ENCODE results near the gene TM6SF1.

The TM6SF1 gene

GRCh38 chr15:83160741-83161140 lies 53.3 kb downstream of the TM6SF1 start:
- H2AK5ac ChIP-seq (ENCODE audit: low read length) = no peak overlapping the region
- H3K18ac ChIP-seq (ENCODE audit: low read length) = no peak overlapping the region
- no peak overlapping the region for H4K8ac ChIP-seq (ENCODE audit: low read depth, low read length)
- H2BK120ac ChIP-seq (ENCODE audit: low read depth, low read length) = no peak overlapping the region
- peaks cover 6% of the 10 kb centered on the region for H3K79me2 ChIP-seq (ENCODE audit: control insufficient read depth, insufficient read depth, low read length)
- no peak overlapping the region for H3K23ac ChIP-seq (ENCODE audit: low read length)
- no peak overlapping the region for H2BK15ac ChIP-seq (replicated peaks; ENCODE audit: low read depth)
- no peak overlapping the region for H3K4ac ChIP-seq (ENCODE audit: low read depth, low read length)
- H3K27me3 ChIP-seq (ENCODE audit: insufficient read depth, low read length, poor library complexity) = no peaks in the 10 kb centered on the region
- H3K9ac ChIP-seq (ENCODE audit: low read length) = no peak overlapping the region
- no peak for DNase-seq
- no peaks in the 10 kb centered on the region for H3K36me3 ChIP-seq (ENCODE audit: control insufficient read depth, insufficient read depth, low read length)
- no peak overlapping the region for H3K27ac ChIP-seq (ENCODE audit: low read depth, low read length)
- H3K56ac ChIP-seq (ENCODE audit: low read length) = no peak overlapping the region
- H2BK5ac ChIP-seq (ENCODE audit: low read length) = no peak overlapping the region
- H4K5ac ChIP-seq (ENCODE audit: low read length) = no peak overlapping the region
- H3K79me1 ChIP-seq (ENCODE audit: low read length) = peaks cover 6% of the 10 kb centered on the region
- H3K4me3 ChIP-seq (ENCODE audit: low read length) = no peak overlapping the region
- H3K4me2 ChIP-seq (ENCODE audit: low read length) = no peak overlapping the region
- no peaks in the 10 kb centered on the region for H3K4me1 ChIP-seq (ENCODE audit: control insufficient read depth, low read depth, low read length)
- no CpG with 5 or more reads among the region's 3 CpGs for WGBS (ENCODE audit: extremely low coverage, insufficient coverage, low lambda C conversion rate)

DNA sequence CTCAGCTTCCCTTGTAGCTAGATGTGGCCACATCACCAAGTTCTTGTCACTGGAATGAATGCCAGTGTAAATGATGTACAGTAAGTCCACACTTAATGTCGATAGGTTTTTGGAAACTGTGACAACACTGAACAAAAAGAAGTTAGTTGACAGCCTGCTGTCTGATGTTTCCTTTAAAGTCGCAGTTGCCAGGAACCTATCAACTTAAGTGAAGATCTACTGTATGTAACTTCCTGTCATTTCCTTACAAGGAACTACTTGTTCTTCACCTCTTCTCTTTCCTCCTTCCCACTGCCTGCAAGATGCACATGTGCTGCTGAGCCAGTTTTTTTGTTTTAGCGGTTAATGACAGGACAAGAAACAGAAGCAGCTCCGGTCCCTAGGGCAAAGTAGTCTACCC lies 55.6 kb downstream of the TM6SF1 start:
- no peak overlapping the region for H3K18ac ChIP-seq (ENCODE audit: low read length)

DNA sequence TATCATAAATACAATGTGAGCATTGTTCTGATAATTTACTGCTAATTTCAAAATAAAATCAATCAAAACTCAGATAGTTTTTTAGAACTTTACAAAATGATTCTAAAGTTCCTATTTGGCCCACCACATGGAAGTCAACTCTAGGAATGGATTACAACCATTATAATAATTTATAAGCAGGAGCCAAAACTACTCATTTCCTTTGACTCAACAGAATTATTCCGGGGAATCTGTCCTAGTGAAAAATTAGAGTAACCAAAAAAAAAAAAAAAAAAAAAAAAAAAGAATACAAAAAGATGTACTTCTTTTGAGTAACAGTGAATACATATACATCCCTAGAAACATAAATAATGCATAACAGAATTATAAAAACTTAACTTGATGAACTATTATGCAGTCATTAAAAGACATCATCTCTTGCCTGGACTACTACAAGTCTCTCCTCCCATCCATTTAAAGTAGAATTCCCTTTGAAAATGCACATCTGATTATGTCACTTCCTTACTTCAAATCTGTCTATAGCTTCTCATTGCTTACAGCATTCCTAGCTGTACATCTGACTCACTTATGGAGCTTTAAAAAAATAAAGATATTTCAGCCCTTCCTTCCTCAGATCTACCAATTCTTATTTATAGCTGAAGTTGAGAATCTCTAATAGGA lies 56.8 kb downstream of the TM6SF1 start:
- H2BK5ac ChIP-seq (ENCODE audit: low read length) = no peak overlapping the region
- no peaks in the 10 kb centered on the region for H3K4me1 ChIP-seq (ENCODE audit: control insufficient read depth, low read depth, low read length)
- H3K27ac ChIP-seq (ENCODE audit: low read depth, low read length) = no peak overlapping the region
- peaks cover 8% of the 10 kb centered on the region for H3K79me1 ChIP-seq (ENCODE audit: low read length)
- H3K18ac ChIP-seq (ENCODE audit: low read length) = no peak overlapping the region
- no peak overlapping the region for H2BK15ac ChIP-seq (replicated peaks; ENCODE audit: low read depth)
- H4K5ac ChIP-seq (ENCODE audit: low read length) = no peak overlapping the region
- no peak overlapping the region for H3K9ac ChIP-seq (ENCODE audit: low read length)
- WGBS (ENCODE audit: extremely low coverage, insufficient coverage, low lambda C conversion rate) = no CpG with 5 or more reads among the region's 1 CpG
- H3K4me2 ChIP-seq (ENCODE audit: low read length) = no peak overlapping the region
- no peak overlapping the region for H2BK120ac ChIP-seq (ENCODE audit: low read depth, low read length)
- no peak for DNase-seq
- H3K36me3 ChIP-seq (ENCODE audit: control insufficient read depth, insufficient read depth, low read length) = no peaks in the 10 kb centered on the region
- no peak overlapping the region for H3K4me3 ChIP-seq (ENCODE audit: low read length)
- H3K4ac ChIP-seq (ENCODE audit: low read depth, low read length) = no peak overlapping the region
- H2AK5ac ChIP-seq (ENCODE audit: low read length) = no peak overlapping the region
- peaks cover 31% of the 10 kb centered on the region for H3K79me2 ChIP-seq (ENCODE audit: control insufficient read depth, insufficient read depth, low read length)
- H4K8ac ChIP-seq (ENCODE audit: low read depth, low read length) = no peak overlapping the region
- no peaks in the 10 kb centered on the region for H3K27me3 ChIP-seq (ENCODE audit: insufficient read depth, low read length, poor library complexity)
- H3K56ac ChIP-seq (ENCODE audit: low read length) = no peak overlapping the region
- H3K23ac ChIP-seq (ENCODE audit: low read length) = no peak overlapping the region

More for the DNA sequence above, 55.6 kb downstream of the TM6SF1 start:
- H2BK15ac ChIP-seq (replicated peaks; ENCODE audit: low read depth) = no peak overlapping the region
- H3K36me3 ChIP-seq (ENCODE audit: control insufficient read depth, insufficient read depth, low read length) = no peaks in the 10 kb centered on the region
- H3K9ac ChIP-seq (ENCODE audit: low read length) = no peak overlapping the region
- H3K4ac ChIP-seq (ENCODE audit: low read depth, low read length) = no peak overlapping the region
- no peak overlapping the region for H2AK5ac ChIP-seq (ENCODE audit: low read length)
- no peak for DNase-seq
- H3K27me3 ChIP-seq (ENCODE audit: insufficient read depth, low read length, poor library complexity) = no peaks in the 10 kb centered on the region
- no peak overlapping the region for H3K4me3 ChIP-seq (ENCODE audit: low read length)
- no peak overlapping the region for H4K5ac ChIP-seq (ENCODE audit: low read length)
- H2BK120ac ChIP-seq (ENCODE audit: low read depth, low read length) = no peak overlapping the region
- no peak overlapping the region for H3K56ac ChIP-seq (ENCODE audit: low read length)
- WGBS (ENCODE audit: extremely low coverage, insufficient coverage, low lambda C conversion rate) = no CpG with 5 or more reads among the region's 4 CpGs
- peaks cover 20% of the 10 kb centered on the region for H3K79me2 ChIP-seq (ENCODE audit: control insufficient read depth, insufficient read depth, low read length)
- H4K8ac ChIP-seq (ENCODE audit: low read depth, low read length) = no peak overlapping the region
- H3K4me1 ChIP-seq (ENCODE audit: control insufficient read depth, low read depth, low read length) = no peaks in the 10 kb centered on the region
- H3K27ac ChIP-seq (ENCODE audit: low read depth, low read length) = no peak overlapping the region
- H3K79me1 ChIP-seq (ENCODE audit: low read length) = peaks cover 6% of the 10 kb centered on the region
- H3K4me2 ChIP-seq (ENCODE audit: low read length) = no peak overlapping the region
- no peak overlapping the region for H2BK5ac ChIP-seq (ENCODE audit: low read length)
- no peak overlapping the region for H3K23ac ChIP-seq (ENCODE audit: low read length)

DNA sequence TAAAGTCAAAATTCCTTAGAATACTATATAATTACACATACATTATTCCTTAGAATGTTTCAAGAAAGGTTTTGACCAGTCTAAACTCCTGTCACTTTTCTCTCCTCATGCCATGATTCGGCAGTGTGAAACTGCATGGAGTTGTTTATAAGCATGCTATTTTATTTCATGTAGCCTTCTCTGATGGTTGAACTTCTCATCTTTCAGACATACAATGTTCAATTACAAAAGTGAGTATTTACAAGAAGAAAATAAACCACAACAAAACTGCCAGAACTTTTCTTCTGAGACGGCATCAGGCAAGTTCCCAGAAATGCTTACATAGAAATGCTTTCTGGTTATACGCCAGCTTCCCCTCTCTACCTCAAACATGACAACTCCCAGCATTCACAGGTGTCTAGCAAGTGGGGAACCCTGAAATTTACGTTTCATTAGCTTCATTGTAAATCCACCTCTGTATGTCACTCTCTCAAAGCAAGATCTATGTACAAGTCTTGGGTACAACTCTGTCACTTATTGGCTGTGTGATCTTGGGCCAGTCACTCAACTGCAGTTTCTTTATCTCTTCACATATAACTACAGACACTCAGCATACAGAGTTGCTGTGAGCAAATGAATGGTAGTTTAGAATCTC lies 57.4 kb downstream of the TM6SF1 start:
- WGBS (ENCODE audit: extremely low coverage, insufficient coverage, low lambda C conversion rate) = no CpG with 5 or more reads among the region's 4 CpGs
- Histone ChIP-seq H3K18ac (ENCODE audit: low read length) (no peak overlapping the region), H4K5ac (ENCODE audit: low read length) (no peak overlapping the region), H4K8ac (ENCODE audit: low read depth, low read length) (no peak overlapping the region), H2BK120ac (ENCODE audit: low read depth, low read length) (no peak overlapping the region), H3K27me3 (ENCODE audit: insufficient read depth, low read length, poor library complexity) (no peaks in the 10 kb centered on the region), H3K56ac (ENCODE audit: low read length) (no peak overlapping the region), H3K4me2 (ENCODE audit: low read length) (no peak overlapping the region), H3K4ac (ENCODE audit: low read depth, low read length) (no peak overlapping the region), H2BK15ac (replicated peaks; ENCODE audit: low read depth) (no peak overlapping the region), H3K4me1 (ENCODE audit: control insufficient read depth, low read depth, low read length) (no peaks in the 10 kb centered on the region), H2BK5ac (ENCODE audit: low read length) (no peak overlapping the region), H3K4me3 (ENCODE audit: low read length) (no peak overlapping the region), H3K23ac (ENCODE audit: low read length) (no peak overlapping the region), H2AK5ac (ENCODE audit: low read length) (no peak overlapping the region), H3K79me2 (ENCODE audit: control insufficient read depth, insufficient read depth, low read length) (peaks cover 37% of the 10 kb centered on the region), H3K9ac (ENCODE audit: low read length) (no peak overlapping the region), H3K79me1 (ENCODE audit: low read length) (peaks cover 6% of the 10 kb centered on the region), H3K27ac (ENCODE audit: low read depth, low read length) (no peak overlapping the region), H3K36me3 (ENCODE audit: control insufficient read depth, insufficient read depth, low read length) (no peaks in the 10 kb centered on the region)
- DNase-seq = no peak

- H3K27me3 ChIP-seq (ENCODE audit: insufficient read depth, low read length, poor library complexity) = no peaks in the 10 kb centered on the region
- no peak overlapping the region for H3K18ac ChIP-seq (ENCODE audit: low read length)
- no CpG with 5 or more reads among the region's 3 CpGs for WGBS (ENCODE audit: extremely low coverage, insufficient coverage, low lambda C conversion rate)
- no peak overlapping the region for H4K5ac ChIP-seq (ENCODE audit: low read length)
- no peak overlapping the region for H3K9ac ChIP-seq (ENCODE audit: low read length)
- H3K4me3 ChIP-seq (ENCODE audit: low read length) = no peak overlapping the region
- no peak overlapping the region for H2BK15ac ChIP-seq (replicated peaks; ENCODE audit: low read depth)
- peaks cover 6% of the 10 kb centered on the region for H3K79me1 ChIP-seq (ENCODE audit: low read length)
- no peak overlapping the region for H2AK5ac ChIP-seq (ENCODE audit: low read length)
- no peaks in the 10 kb centered on the region for H3K4me1 ChIP-seq (ENCODE audit: control insufficient read depth, low read depth, low read length)
- no peak overlapping the region for H3K4ac ChIP-seq (ENCODE audit: low read depth, low read length)
- no peak overlapping the region for H2BK5ac ChIP-seq (ENCODE audit: low read length)
- H2BK120ac ChIP-seq (ENCODE audit: low read depth, low read length) = no peak overlapping the region
- no peak overlapping the region for H3K4me2 ChIP-seq (ENCODE audit: low read length)
- no peak overlapping the region for H4K8ac ChIP-seq (ENCODE audit: low read depth, low read length)
- DNase-seq = no peak
- H3K56ac ChIP-seq (ENCODE audit: low read length) = no peak overlapping the region
- no peak overlapping the region for H3K27ac ChIP-seq (ENCODE audit: low read depth, low read length)
- H3K23ac ChIP-seq (ENCODE audit: low read length) = no peak overlapping the region
- no peaks in the 10 kb centered on the region for H3K36me3 ChIP-seq (ENCODE audit: control insufficient read depth, insufficient read depth, low read length)
- H3K79me2 ChIP-seq (ENCODE audit: control insufficient read depth, insufficient read depth, low read length) = peaks cover 46% of the 10 kb centered on the region
These were observed 58.8 kb downstream of the TM6SF1 start for GRCh38 chr15:83166218-83166617.

GRCh38 chr15:83166830-83167229 lies 59.4 kb downstream of the TM6SF1 start:
- no peak overlapping the region for H3K18ac ChIP-seq (ENCODE audit: low read length)

More at GRCh38 chr15:83166830-83167229, 59.4 kb downstream of the TM6SF1 start:
- Histone ChIP-seq H3K79me2 (ENCODE audit: control insufficient read depth, insufficient read depth, low read length) (peaks cover 50% of the 10 kb centered on the region), H3K79me1 (ENCODE audit: low read length) (peaks cover 6% of the 10 kb centered on the region), H4K5ac (ENCODE audit: low read length) (no peak overlapping the region), H4K8ac (ENCODE audit: low read depth, low read length) (no peak overlapping the region), H3K4ac (ENCODE audit: low read depth, low read length) (no peak overlapping the region), H2BK5ac (ENCODE audit: low read length) (no peak overlapping the region), H2BK120ac (ENCODE audit: low read depth, low read length) (no peak overlapping the region), H3K4me2 (ENCODE audit: low read length) (no peak overlapping the region), H3K56ac (ENCODE audit: low read length) (no peak overlapping the region), H3K23ac (ENCODE audit: low read length) (no peak overlapping the region), H3K9ac (ENCODE audit: low read length) (no peak overlapping the region), H2AK5ac (ENCODE audit: low read length) (no peak overlapping the region), H3K4me1 (ENCODE audit: control insufficient read depth, low read depth, low read length) (no peaks in the 10 kb centered on the region), H2BK15ac (replicated peaks; ENCODE audit: low read depth) (no peak overlapping the region), H3K27ac (ENCODE audit: low read depth, low read length) (no peak overlapping the region), H3K4me3 (ENCODE audit: low read length) (no peak overlapping the region), H3K27me3 (ENCODE audit: insufficient read depth, low read length, poor library complexity) (no peaks in the 10 kb centered on the region), H3K36me3 (ENCODE audit: control insufficient read depth, insufficient read depth, low read length) (no peaks in the 10 kb centered on the region)
- DNase-seq = no peak
- WGBS (ENCODE audit: extremely low coverage, insufficient coverage, low lambda C conversion rate) = no CpG with 5 or more reads among the region's 2 CpGs

Data from mesendoderm (in vitro differentiated cells).